Smooth muscle cell (in vitro differentiated cells): ENCODE results near the gene PPOX. TPM values are rescaled to one million over a fixed set of nuclear protein-coding genes. Genes with fewer than 3 reads are reported as not detected.

Experiments
- DNase-seq: peaks from one replicate; lab custom pipeline; 2025; ENCODE audit not compliant: unreplicated experiment; lab: John Stamatoyannopoulos, UW
- H2AFZ ChIP-seq: fragments of 200-600 bp; sonication (generic); 2 replicates; pipeline ENCODE4 v1.6.0; 2016; ENCODE audit warnings: antibody characterized with exemption, low read depth, mild to moderate bottlenecking
- H3F3A ChIP-seq: fragments of 200-600 bp; sonication (generic); 2 replicates; pipeline ENCODE4 v1.6.0; 2017; ENCODE audit warnings: antibody characterized with exemption, low read depth
- H3K27ac ChIP-seq: fragments of 200-600 bp; sonication (generic); 2 replicates; pipeline ENCODE4 v1.5.1; 2016; ENCODE audit warnings: low read depth, mild to moderate bottlenecking
- H3K27me3 ChIP-seq: fragments of 200-600 bp; sonication (generic); 2 replicates; pipeline ENCODE4 v1.6.1; 2016; ENCODE audit warnings: low read depth, mild to moderate bottlenecking
- H3K36me3 ChIP-seq: fragments of 200-600 bp; sonication (generic); 2 replicates; pipeline ENCODE4 v1.5.1; 2016; ENCODE audit warnings: low read depth
- H3K4me1 ChIP-seq: fragments of 200-600 bp; sonication (generic); 2 replicates; pipeline ENCODE4 v1.5.1; 2016; ENCODE audit warnings: low read depth
- H3K4me2 ChIP-seq: fragments of 200-600 bp; sonication (generic); 2 replicates; pipeline ENCODE4 v1.6.0; 2016; ENCODE audit warnings: mild to moderate bottlenecking
- H3K4me3 ChIP-seq: fragments of 200-600 bp; sonication (generic); 2 replicates; pipeline ENCODE4 v1.5.1; 2016; ENCODE audit warnings: mild to moderate bottlenecking
- H3K79me2 ChIP-seq: fragments of 200-600 bp; sonication (generic); 2 replicates; pipeline ENCODE4 v1.6.0; 2016; ENCODE audit warnings: low read depth, mild to moderate bottlenecking
- H3K9ac ChIP-seq: fragments of 200-600 bp; sonication (generic); 2 replicates; pipeline ENCODE4 v1.6.0; 2016; ENCODE audit warnings: low read depth
- H3K9me3 ChIP-seq: fragments of 200-600 bp; sonication (generic); replicated peaks from 2 replicates; pipeline ENCODE4 v1.5.1; 2016; ENCODE audit warnings: low read depth
- H4K20me1 ChIP-seq: fragments of 200-600 bp; sonication (generic); 2 replicates; pipeline ENCODE4 v1.6.0; 2016; ENCODE audit warnings: low read depth
- WGBS: methylation state at CpG from one replicate; pipeline ENCODE4 v1.1.7; 2016; ENCODE audit warnings: low lambda C conversion rate; 5-methylcytosine and 5-hydroxymethylcytosine counted together
- polyA plus RNA-seq: library from polyadenylated mRNA; unstranded; fragments of >200 nt; fragmentation: Nextera tagmentation; extraction: Ambion mirVana; gene quantifications from 2 replicates; pipeline ENCODE4 v1.2.1, GENCODE V29; 2016
- total RNA-seq: library from RNA; depleted of rRNA; stranded (reverse); fragments of >200 nt; gene quantifications from 2 replicates; pipeline ENCODE4 v1.2.3, GENCODE V29; 2014
- TF ChIP-seq, protein P1 (sequence below): fragments of 200-600 bp; sonication (generic); IDR thresholded peaks from 2 replicates; pipeline ENCODE4 v1.5.1; 2017; ENCODE audit warnings: borderline replicate concordance, mild to moderate bottlenecking, antibody characterized with exemption; ENCODE audit not compliant: insufficient read depth, poor library complexity, severe bottlenecking

Gene PPOX
- total and polyA plus RNA-seq, 2 experiments from 2014 or later, result 16.5 to 23.8 TPM

DNA sequence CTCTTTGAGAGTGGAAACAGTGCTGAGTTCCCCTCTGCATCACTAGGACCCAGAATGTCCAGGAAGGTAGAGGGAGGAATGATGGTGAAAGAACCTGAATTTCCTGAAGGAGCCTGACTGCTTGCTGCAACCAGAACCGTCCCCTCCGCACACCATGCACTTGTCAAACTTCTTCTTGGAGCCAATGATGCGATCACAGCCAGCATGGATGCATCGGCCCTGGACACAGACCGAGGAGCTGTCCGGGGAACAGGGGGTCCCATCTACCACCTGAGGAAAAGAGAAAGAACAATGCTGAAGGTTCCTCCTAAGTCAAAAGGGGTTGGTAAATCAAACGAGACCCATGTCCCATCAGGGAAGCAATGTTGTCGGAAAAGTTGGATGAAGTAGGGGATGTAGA, 25.7 kb downstream of the PPOX start:
- Histone ChIP-seq H4K20me1 (no peaks in the 10 kb centered on the region), H3K4me2 (no peak overlapping the region), H3F3A (no peaks in the 10 kb centered on the region), H3K4me3 (no peak overlapping the region), H3K79me2 (peaks cover 6% of the 10 kb centered on the region), H3K36me3 (no peaks in the 10 kb centered on the region), H3K9ac (no peak overlapping the region), H3K27ac (no peak overlapping the region), H3K9me3 (no peaks in the 10 kb centered on the region), H3K27me3 (no peaks in the 10 kb centered on the region), H2AFZ (no peak overlapping the region), H3K4me1 (peaks cover 10% of the 10 kb centered on the region)
- TF ChIP-seq, protein P1, sequence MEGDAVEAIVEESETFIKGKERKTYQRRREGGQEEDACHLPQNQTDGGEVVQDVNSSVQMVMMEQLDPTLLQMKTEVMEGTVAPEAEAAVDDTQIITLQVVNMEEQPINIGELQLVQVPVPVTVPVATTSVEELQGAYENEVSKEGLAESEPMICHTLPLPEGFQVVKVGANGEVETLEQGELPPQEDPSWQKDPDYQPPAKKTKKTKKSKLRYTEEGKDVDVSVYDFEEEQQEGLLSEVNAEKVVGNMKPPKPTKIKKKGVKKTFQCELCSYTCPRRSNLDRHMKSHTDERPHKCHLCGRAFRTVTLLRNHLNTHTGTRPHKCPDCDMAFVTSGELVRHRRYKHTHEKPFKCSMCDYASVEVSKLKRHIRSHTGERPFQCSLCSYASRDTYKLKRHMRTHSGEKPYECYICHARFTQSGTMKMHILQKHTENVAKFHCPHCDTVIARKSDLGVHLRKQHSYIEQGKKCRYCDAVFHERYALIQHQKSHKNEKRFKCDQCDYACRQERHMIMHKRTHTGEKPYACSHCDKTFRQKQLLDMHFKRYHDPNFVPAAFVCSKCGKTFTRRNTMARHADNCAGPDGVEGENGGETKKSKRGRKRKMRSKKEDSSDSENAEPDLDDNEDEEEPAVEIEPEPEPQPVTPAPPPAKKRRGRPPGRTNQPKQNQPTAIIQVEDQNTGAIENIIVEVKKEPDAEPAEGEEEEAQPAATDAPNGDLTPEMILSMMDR, result no peak
- DNase-seq, result no peak
- WGBS, result 91% methylated on average over 8 of the region's 8 CpGs

DNA sequence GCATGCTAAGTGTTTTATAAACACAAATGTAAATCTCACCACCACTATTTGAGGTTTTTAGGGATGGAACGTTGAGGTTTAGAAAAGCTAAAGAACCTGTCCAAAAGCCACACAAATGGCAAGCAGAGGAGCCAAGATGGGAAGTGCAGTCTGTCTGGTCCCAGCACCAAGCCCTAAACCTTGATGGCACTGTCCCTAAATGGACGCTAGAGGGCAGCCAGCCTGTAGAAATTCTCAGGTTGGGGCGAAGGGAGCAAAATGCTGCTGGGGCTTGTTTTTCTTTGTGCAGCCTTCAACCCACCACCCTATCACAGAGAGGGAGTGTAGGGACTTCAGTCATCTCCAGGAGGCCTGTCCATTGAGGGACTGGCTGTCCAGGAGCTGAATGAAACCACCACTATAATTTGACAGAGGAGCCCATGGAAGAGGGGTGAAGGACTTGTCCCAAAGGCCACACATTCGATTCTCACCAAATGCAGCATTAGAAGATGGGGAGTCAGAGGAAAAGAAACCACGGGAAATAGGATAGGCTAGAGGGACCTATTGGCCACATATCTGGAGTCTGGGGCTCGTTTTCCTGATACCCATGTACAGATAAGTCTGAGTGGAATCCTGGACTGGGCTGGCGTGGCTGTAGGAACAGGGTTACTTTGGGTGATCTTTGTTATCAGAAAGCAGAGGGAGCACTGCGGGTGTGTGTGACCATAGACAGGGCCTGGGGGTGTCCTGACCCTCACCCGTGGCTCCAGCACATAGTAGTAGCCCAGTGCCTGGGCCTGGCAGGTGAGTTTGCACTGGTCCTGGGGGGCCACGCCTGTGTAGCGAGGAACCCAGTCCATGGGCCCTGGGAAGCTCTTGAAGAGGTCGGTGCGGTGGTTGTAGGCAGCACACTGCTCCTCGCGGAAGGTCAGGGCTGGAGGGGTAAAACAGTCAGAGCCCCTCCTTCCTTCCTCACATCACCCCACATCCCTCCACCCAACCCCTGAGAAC, 26.5 kb downstream of the PPOX start:
- Histone ChIP-seq H3K4me3 (no peak overlapping the region), H3K27me3 (no peaks in the 10 kb centered on the region), H4K20me1 (no peaks in the 10 kb centered on the region), H3K9me3 (no peaks in the 10 kb centered on the region), H3F3A (peaks cover 7% of the 10 kb centered on the region), H3K4me2 (no peak overlapping the region), H3K27ac (no peak overlapping the region), H3K36me3 (no peaks in the 10 kb centered on the region), H3K4me1 (peaks cover 18% of the 10 kb centered on the region), H2AFZ (no peak overlapping the region), H3K9ac (no peak overlapping the region), H3K79me2 (peaks cover 6% of the 10 kb centered on the region)
- TF ChIP-seq, protein P1, result peak; percentile 78
- no peak for DNase-seq
- 63% methylated on average over 13 of the region's 15 CpGs for WGBS

DNA sequence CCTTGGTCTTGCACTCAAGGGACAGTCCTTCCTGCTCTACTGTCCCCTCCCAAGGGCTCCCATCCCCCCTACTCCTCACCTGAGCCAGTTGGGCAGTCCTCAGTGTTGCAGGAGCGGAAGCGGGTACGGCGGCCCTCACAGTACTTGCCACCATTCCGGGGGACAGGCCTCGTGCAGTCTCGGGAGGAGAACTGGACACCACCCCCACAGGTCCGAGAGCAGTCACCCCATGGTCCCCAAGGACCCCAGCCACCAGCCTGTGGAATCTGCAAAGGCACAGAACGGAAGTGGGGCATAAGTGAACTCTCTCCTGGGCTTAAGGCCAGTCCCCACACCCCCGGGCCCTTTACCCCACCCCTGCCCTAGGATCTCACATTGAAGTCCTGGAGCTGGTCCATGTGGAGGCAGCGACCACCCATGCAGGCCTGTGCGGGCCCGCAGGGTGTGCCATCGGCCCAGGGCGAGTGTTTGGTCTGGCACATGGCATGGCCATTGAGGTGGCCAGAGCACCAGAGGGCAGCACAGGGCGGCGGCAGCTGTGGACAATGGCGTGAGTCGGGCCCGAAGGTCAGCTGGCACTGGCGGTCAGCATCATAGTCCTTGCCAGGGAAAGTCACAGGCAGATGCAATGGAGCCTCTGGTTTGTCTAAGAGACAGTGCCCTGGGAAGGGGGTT, 27.5 kb downstream of the PPOX start:
- H3K9ac ChIP-seq, result no peak overlapping the region
- peaks cover 23% of the 10 kb centered on the region for H3K4me1 ChIP-seq
- H2AFZ ChIP-seq, result no peak overlapping the region
- no peak overlapping the region for H3K4me3 ChIP-seq
- no peaks in the 10 kb centered on the region for H3K9me3 ChIP-seq
- no peaks in the 10 kb centered on the region for H3K36me3 ChIP-seq
- no peaks in the 10 kb centered on the region for H3K27me3 ChIP-seq
- H3K4me2 ChIP-seq, result no peak overlapping the region
- WGBS, result 97% methylated on average over 21 of the region's 21 CpGs
- TF ChIP-seq, protein P1, result no peak
- H3F3A ChIP-seq, result peaks cover 7% of the 10 kb centered on the region
- no peaks in the 10 kb centered on the region for H4K20me1 ChIP-seq
- peaks cover 6% of the 10 kb centered on the region for H3K79me2 ChIP-seq
- H3K27ac ChIP-seq, result no peak overlapping the region
- no peak for DNase-seq
